NT2/D1 (cell line): ENCODE results near the gene GATC.

ENCODE experiments used
- SUZ12 ChIP-seq: IDR thresholded peaks from 2 replicates; pipeline ENCODE4 v1.6.1; 2011; ENCODE audit not compliant: insufficient read length, insufficient read depth; ENCODE audit errors: extremely low read depth
- YY1 ChIP-seq: IDR thresholded peaks from 2 replicates; pipeline ENCODE4 v1.6.1; 2011; ENCODE audit not compliant: insufficient read length, insufficient read depth

DNA sequence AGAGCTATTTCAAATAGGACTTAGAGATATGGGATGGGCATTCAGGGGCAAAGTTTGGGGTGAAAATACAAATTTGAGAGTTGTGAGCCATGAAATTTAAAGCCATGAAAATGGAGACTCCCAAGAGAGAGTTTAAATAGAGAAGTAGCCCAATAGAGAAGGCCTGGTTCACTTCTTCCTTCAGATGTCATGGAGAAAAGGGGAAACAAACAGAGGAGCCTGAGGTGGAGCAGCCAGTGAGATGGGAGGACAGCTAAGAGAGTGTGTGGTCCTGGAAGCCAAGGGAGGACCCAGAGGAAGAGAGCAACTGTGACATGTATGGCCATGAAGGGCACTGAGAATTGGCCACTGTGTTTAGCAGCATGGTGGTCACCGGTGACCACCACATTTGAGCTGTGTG lies 37.4 kb downstream of the GATC start:
- TF ChIP-seq YY1 (no peak), SUZ12 (no peak)
